HEK293 (cell line): ENCODE measurements around the gene TAF10.

Source experiments
- CTCF ChIA-PET: fragments of 350-600 bp; formaldehyde crosslinking; extraction: SDS; loops from one replicate; lab custom pipeline; 2021; ENCODE audit warnings: antibody characterized with exemption; lab: Yijun Ruan, JAX
- POLR2A ChIA-PET: fragments of 300-600 bp; formaldehyde crosslinking; extraction: SDS; loops from one replicate; lab custom pipeline; 2020; ENCODE audit warnings: antibody characterized with exemption, inconsistent platforms; lab: Yijun Ruan, JAX
- H3K27ac ChIP-seq: fragments of 200-500 bp; sonication (Bioruptor generic); 2 replicates; pipeline ENCODE4 v1.5.1; 2014; ENCODE audit warnings: low read depth, low read length, control low read depth, inconsistent platforms; ENCODE audit errors: extremely low read depth
- H3K36me3 ChIP-seq, 2 experiments: fragments of 200-500 bp in 1 of 2; sonication (Bioruptor generic) in 1 of 2; 1 replicate in 1 of 2; 2 replicates in 1 of 2; pipeline ENCODE4 v1.5.1; 2014 to 2017; ENCODE audit warnings: inconsistent platforms in 2 of 2, low read length in 2 of 2; ENCODE audit not compliant: control insufficient read depth in 2 of 2, insufficient read depth in 1 of 2
- H3K4me1 ChIP-seq: fragments of 200-500 bp; sonication (Bioruptor generic); 2 replicates; pipeline ENCODE4 v1.5.1; 2014; ENCODE audit warnings: mild to moderate bottlenecking, low read length, inconsistent platforms; ENCODE audit not compliant: control insufficient read depth, insufficient read depth
- H3K4me3 ChIP-seq: 2 replicates; pipeline ENCODE4 v1.5.1; 2011; ENCODE audit warnings: low read depth, mild to moderate bottlenecking, control low read depth, low read length, moderate library complexity
- H3K9me3 ChIP-seq: fragments of 200-500 bp; sonication (Bioruptor generic); 2 replicates; pipeline ENCODE4 v1.5.1; 2014; ENCODE audit warnings: low read depth, low read length, inconsistent platforms; ENCODE audit not compliant: control insufficient read depth, insufficient read depth
- ATF2 ChIP-seq: fragments of 450-650 bp; formaldehyde crosslinking; IDR thresholded peaks from 2 replicates; pipeline ENCODE4 v1.5.1; 2016; ENCODE audit warnings: missing biosample characterization, missing genetic modification characterization, low read depth
- EGR2 ChIP-seq: fragments of 450-650 bp; formaldehyde crosslinking; IDR thresholded peaks from 2 replicates; pipeline ENCODE4 v1.5.1; 2016; ENCODE audit warnings: low read depth, missing biosample characterization, missing genetic modification characterization
- GLIS2 ChIP-seq: fragments of 450-650 bp; formaldehyde crosslinking; IDR thresholded peaks from 2 replicates; pipeline ENCODE4 v1.5.1; 2016; ENCODE audit warnings: missing biosample characterization, missing genetic modification characterization
- OSR2 ChIP-seq: fragments of 450-650 bp; formaldehyde crosslinking; IDR thresholded peaks from 2 replicates; pipeline ENCODE4 v1.5.1; 2016; ENCODE audit warnings: missing biosample characterization, missing genetic modification characterization
- PATZ1 ChIP-seq: fragments of 450-650 bp; formaldehyde crosslinking; IDR thresholded peaks from 2 replicates; pipeline ENCODE4 v1.5.1; 2016; ENCODE audit warnings: missing biosample characterization, missing genetic modification characterization
- PRDM6 ChIP-seq: fragments of 450-650 bp; formaldehyde crosslinking; IDR thresholded peaks from 2 replicates; pipeline ENCODE4 v1.5.1; 2017; ENCODE audit warnings: missing biosample characterization, missing genetic modification characterization
- REPIN1 ChIP-seq: fragments of 450-650 bp; formaldehyde crosslinking; IDR thresholded peaks from 2 replicates; pipeline ENCODE4 v1.5.1; 2017; ENCODE audit warnings: missing biosample characterization, missing genetic modification characterization, low read depth
- TCF7L2 ChIP-seq: IDR thresholded peaks from 2 replicates; pipeline ENCODE4 v1.6.1; 2011; ENCODE audit warnings: low read depth, mild to moderate bottlenecking, inconsistent platforms, low read length, moderate library complexity, borderline replicate concordance
- ZBTB17 ChIP-seq: fragments of 450-650 bp; formaldehyde crosslinking; IDR thresholded peaks from 2 replicates; pipeline ENCODE4 v1.5.1; 2016; ENCODE audit warnings: missing biosample characterization, missing genetic modification characterization
- ZIC2 ChIP-seq: fragments of 450-650 bp; formaldehyde crosslinking; IDR thresholded peaks from 2 replicates; pipeline ENCODE4 v1.5.1; 2016; ENCODE audit warnings: missing biosample characterization, missing genetic modification characterization
- ZNF10 ChIP-seq: fragments of 450-650 bp; formaldehyde crosslinking; IDR thresholded peaks from 2 replicates; pipeline ENCODE4 v1.5.1; 2017; ENCODE audit warnings: missing biosample characterization, missing genetic modification characterization
- ZNF121 ChIP-seq: fragments of 450-650 bp; formaldehyde crosslinking; IDR thresholded peaks from 2 replicates; pipeline ENCODE4 v1.5.1; 2016; ENCODE audit warnings: missing biosample characterization, missing genetic modification characterization
- ZNF132 ChIP-seq: fragments of 450-650 bp; formaldehyde crosslinking; IDR thresholded peaks from 2 replicates; pipeline ENCODE4 v1.5.1; 2017; ENCODE audit warnings: missing biosample characterization, missing genetic modification characterization, borderline replicate concordance
- ZNF184 ChIP-seq: fragments of 450-650 bp; IDR thresholded peaks from 2 replicates; pipeline ENCODE4 v1.5.1; 2018; ENCODE audit warnings: missing biosample characterization, mild to moderate bottlenecking, missing genetic modification characterization
- ZNF248 ChIP-seq: fragments of 450-650 bp; formaldehyde crosslinking; IDR thresholded peaks from 2 replicates; pipeline ENCODE4 v1.5.1; 2017; ENCODE audit warnings: missing biosample characterization, missing genetic modification characterization
- ZNF266 ChIP-seq: fragments of 450-650 bp; formaldehyde crosslinking; IDR thresholded peaks from 2 replicates; pipeline ENCODE4 v1.5.1; 2016; ENCODE audit warnings: missing biosample characterization, missing genetic modification characterization, low read depth
- ZNF274 ChIP-seq, 2 experiments: fragments of 200-500 bp in 1 of 2; fragments of 450-650 bp in 1 of 2; sonication (Bioruptor generic) in 1 of 2; formaldehyde crosslinking in 1 of 2; IDR thresholded peaks; 2 replicates each; pipeline versions ENCODE4 v1.5.1 to v1.6.1; 2014 to 2016; ENCODE audit warnings: borderline replicate concordance in 1 of 2, inconsistent platforms in 1 of 2, low read length in 1 of 2, missing biosample characterization in 1 of 2, missing genetic modification characterization in 1 of 2
- ZNF311 ChIP-seq: fragments of 450-650 bp; formaldehyde crosslinking; IDR thresholded peaks from 2 replicates; pipeline ENCODE4 v1.5.1; 2017; ENCODE audit warnings: missing biosample characterization, missing genetic modification characterization, borderline replicate concordance
- ZNF391 ChIP-seq: fragments of 450-650 bp; formaldehyde crosslinking; IDR thresholded peaks from 2 replicates; pipeline ENCODE4 v1.5.1; 2016; ENCODE audit warnings: low read depth, missing biosample characterization, missing genetic modification characterization, borderline replicate concordance
- ZNF398 ChIP-seq: fragments of 450-650 bp; formaldehyde crosslinking; IDR thresholded peaks from 2 replicates; pipeline ENCODE4 v1.5.1; 2017; ENCODE audit warnings: missing biosample characterization, missing genetic modification characterization
- ZNF449 ChIP-seq: fragments of 450-650 bp; formaldehyde crosslinking; IDR thresholded peaks from 2 replicates; pipeline ENCODE4 v1.5.1; 2017; ENCODE audit warnings: missing biosample characterization, mild to moderate bottlenecking, missing genetic modification characterization, moderate library complexity
- ZNF600 ChIP-seq: fragments of 450-650 bp; formaldehyde crosslinking; IDR thresholded peaks from 2 replicates; pipeline ENCODE4 v1.5.1; 2016; ENCODE audit warnings: missing biosample characterization, missing genetic modification characterization
- ZNF660 ChIP-seq: fragments of 450-650 bp; IDR thresholded peaks from 2 replicates; pipeline ENCODE4 v1.5.1; 2018; ENCODE audit warnings: missing biosample characterization, mild to moderate bottlenecking, missing genetic modification characterization
- TF ChIP-seq, protein P1 (sequence below): fragments of 450-650 bp; formaldehyde crosslinking; IDR thresholded peaks from 2 replicates; pipeline ENCODE4 v1.5.1; 2016; ENCODE audit warnings: missing biosample characterization, missing genetic modification characterization

TAF10 gene

DNA sequence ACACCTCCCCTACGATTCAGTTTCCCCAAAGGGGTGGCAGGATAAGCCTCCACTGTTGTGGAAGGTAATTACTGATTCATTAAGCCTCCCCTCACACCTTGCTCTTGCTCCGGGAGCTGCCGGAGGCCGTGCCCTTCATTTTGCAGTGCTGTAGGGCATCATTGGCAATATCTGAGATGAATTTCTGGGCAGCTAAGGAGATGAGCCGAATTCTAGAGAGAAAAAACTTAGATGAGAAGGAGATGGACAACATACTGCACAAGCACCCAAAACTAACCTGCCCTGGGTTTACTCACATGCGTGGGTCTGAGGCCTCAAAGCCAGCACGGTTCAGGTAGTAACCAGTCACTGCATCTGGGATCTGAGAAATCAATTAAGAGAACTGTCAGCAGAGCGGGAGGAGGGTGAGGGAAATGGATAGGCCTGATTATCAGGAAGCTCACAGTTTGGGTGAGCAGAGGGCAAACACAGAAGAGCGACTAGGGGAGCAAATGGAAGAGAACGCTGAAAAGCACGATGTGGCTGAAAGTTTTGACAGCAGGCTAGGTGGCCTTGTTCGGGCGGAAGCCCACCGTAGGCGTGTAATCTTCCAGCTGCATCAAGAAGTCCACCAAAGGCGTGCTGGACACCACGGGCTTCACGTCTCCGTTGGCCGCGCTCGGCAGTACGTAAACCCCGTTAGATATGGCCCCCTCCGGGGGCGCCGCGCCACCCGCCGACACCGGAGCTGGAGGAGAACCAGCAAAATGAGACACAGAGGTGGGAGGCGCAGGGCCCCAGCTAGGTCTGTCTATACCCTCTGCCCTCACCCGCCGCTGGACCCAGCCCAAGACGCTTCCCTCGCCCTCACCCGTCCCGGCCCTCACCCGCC is 689 bp downstream of the TAF10 start:
- peak overlapping the region; percentile 70; the same call in 1 of the 2 replicates for H3K27ac ChIP-seq
- no peak for TF ChIP-seq OSR2 (tag by site-specific recombination)
- 0 out of 2 replicates have a peak, but pooled peaks have one; percentile 21 for TF ChIP-seq EGR2 (tag by site-specific recombination)
- TF ChIP-seq TCF7L2 = no peak
- no peak for TF ChIP-seq ZNF274 (IDR thresholded peaks at IDR 0.05; ENCODE audit: low read length)
- no peak for TF ChIP-seq ZNF274 (tag by site-specific recombination; IDR thresholded peaks at IDR 0.05; ENCODE audit: borderline replicate concordance)
- 0 out of 2 replicates have a peak, but pooled peaks have one; percentile 19 for TF ChIP-seq ZNF449 (tag by site-specific recombination)
- TF ChIP-seq ZNF132 (tag by site-specific recombination) = no peak
- no peak for TF ChIP-seq ATF2 (tag by site-specific recombination)
- no peak for TF ChIP-seq ZNF10 (tag by site-specific recombination)
- no peak for TF ChIP-seq ZNF184 (tag by site-specific recombination)
- TF ChIP-seq REPIN1 = no peak
- TF ChIP-seq ZNF600 (tag by site-specific recombination) = no peak
- no peak for TF ChIP-seq ZNF391 (tag by site-specific recombination)
- no peak for TF ChIP-seq ZNF311 (tag by site-specific recombination)
- no peak for TF ChIP-seq ZNF248 (tag by site-specific recombination)
- TF ChIP-seq ZBTB17 (tag by site-specific recombination) = peak; percentile 53
- TF ChIP-seq ZNF398 (tag by site-specific recombination) = 0 out of 2 replicates have a peak, but pooled peaks have one; percentile 7
- no peak; the same call in 1 of the 2 replicates for TF ChIP-seq PATZ1
- TF ChIP-seq GLIS2 (tag by site-specific recombination) = peak; percentile 84
- no peak for TF ChIP-seq ZNF266 (tag by site-specific recombination)
- 0 out of 2 replicates have a peak, but pooled peaks have one; percentile 14 for TF ChIP-seq ZIC2
- TF ChIP-seq ZNF121 (tag by site-specific recombination) = no peak
- TF ChIP-seq PRDM6 = no peak
- TF ChIP-seq, protein P1, sequence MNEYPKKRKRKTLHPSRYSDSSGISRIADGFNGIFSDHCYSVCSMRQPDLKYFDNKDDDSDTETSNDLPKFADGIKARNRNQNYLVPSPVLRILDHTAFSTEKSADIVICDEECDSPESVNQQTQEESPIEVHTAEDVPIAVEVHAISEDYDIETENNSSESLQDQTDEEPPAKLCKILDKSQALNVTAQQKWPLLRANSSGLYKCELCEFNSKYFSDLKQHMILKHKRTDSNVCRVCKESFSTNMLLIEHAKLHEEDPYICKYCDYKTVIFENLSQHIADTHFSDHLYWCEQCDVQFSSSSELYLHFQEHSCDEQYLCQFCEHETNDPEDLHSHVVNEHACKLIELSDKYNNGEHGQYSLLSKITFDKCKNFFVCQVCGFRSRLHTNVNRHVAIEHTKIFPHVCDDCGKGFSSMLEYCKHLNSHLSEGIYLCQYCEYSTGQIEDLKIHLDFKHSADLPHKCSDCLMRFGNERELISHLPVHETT = no peak
- TF ChIP-seq ZNF660 (tag by site-specific recombination) = no peak
- peak overlapping the region; percentile 83 for H3K4me3 ChIP-seq
- ChIA-PET CTCF (interaction anchor here (2.0 kb wide), 1 partner anchor 72 kb away, joined by 10 read pairs; the partner anchor contains the start of gene MRPL17), POLR2A (interaction anchor here (0.6 to 3.7 kb wide), 14 partner anchors 8 to 136 kb away, joined by 3 to 20 read pairs (median 4); partner anchors contain the start of genes DCHS1, ILK, MRPL17 and RRP8)
- H3K4me1 ChIP-seq = no peaks in the 10 kb centered on the region
- peaks cover 0 to 74% of the 10 kb centered on the region in 2 experiments; a peak in 1 of 3 replicates for H3K36me3 ChIP-seq
- no peaks in the 10 kb centered on the region for H3K9me3 ChIP-seq
